Panc1 (cell line): ENCODE data around the gene STAMBP.

Source experiments
- CTCF ChIP-seq: fragments of 450-650 bp; IDR thresholded peaks from 2 replicates; pipeline ENCODE4 v1.5.1; 2017; ENCODE audit warnings: mild to moderate bottlenecking
- REST ChIP-seq, 2 experiments: IDR thresholded peaks; 2 replicates each; pipeline ENCODE4 v1.6.1; 2011 to 2012; ENCODE audit warnings: low read depth in 2 of 2, control low read depth in 1 of 2, low read length in 1 of 2, mild to moderate bottlenecking in 1 of 2, moderate library complexity in 1 of 2; ENCODE audit not compliant: insufficient read depth in 1 of 2

- TF ChIP-seq CTCF, result no peak
- no peak for TF ChIP-seq REST (IDR thresholded peaks at IDR 0.05; ENCODE audit: insufficient read depth in 1 of 2, low read depth in 2 of 2, low read length in 1 of 2)
These were observed 67.8 kb downstream of the STAMBP start for GRCh38 chr2:73896362-73897239.
